ENCODE measurements around the gene CTNS. TPM values are rescaled to one million over a fixed set of nuclear protein-coding genes. Genes with fewer than 3 reads are reported as not detected.

Gene CTNS
- polyA plus RNA-seq, 1 donor from 2014 or later, result 8.8 TPM

DNA sequence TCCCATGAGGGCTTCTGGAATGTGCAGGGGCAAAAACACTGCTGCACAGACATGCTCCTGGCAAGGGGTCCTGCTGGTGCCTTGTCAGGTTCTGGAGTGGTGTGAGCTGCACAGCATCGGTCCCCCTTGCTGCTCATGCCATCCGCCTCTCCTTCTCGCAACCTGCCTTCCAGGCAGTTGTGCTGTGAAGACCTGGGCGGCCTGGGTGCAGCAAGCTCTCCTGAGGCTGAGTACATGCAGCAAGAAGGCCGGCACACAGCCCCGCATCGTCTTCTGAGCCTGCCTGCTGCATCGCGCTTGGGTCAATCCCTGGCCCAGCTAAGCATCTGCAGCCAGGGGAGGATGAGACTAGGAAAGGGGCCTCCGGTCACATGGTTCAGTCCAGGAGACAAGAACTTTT, 26.9 kb upstream of the CTNS start:
- Histone ChIP-seq H3K36me3 (ENCODE audit: insufficient read depth, low read length) (no peaks in the 10 kb centered on the region), H3K4me2 (ENCODE audit: low read length) (no peak overlapping the region), H3K79me2 (replicated peaks; ENCODE audit: insufficient read depth, low read length) (no peaks in the 10 kb centered on the region), H3K4me3 (ENCODE audit: low read length) (no peak overlapping the region), H3K9me3 (ENCODE audit: low read length) (no peaks in the 10 kb centered on the region), H3K27ac (ENCODE audit: low read length) (no peak overlapping the region), H2AFZ (ENCODE audit: low read depth, low read length) (no peak overlapping the region), H3K9ac (ENCODE audit: low read length) (no peak overlapping the region), H3F3A (ENCODE audit: insufficient read depth, low read length, poor library complexity, severe bottlenecking) (no peaks in the 10 kb centered on the region), H3K27me3 (ENCODE audit: insufficient read depth, low read depth, low read length) (no peaks in the 10 kb centered on the region), H3K9me2 (ENCODE audit: insufficient read depth, low read length) (no peaks in the 10 kb centered on the region), H4K20me1 (ENCODE audit: insufficient read depth) (no peaks in the 10 kb centered on the region)
- no peak for TF ChIP-seq EZH2 (IDR thresholded peaks at IDR 0.05; ENCODE audit: borderline replicate concordance, insufficient read depth, low read length, poor library complexity, severe bottlenecking)
- TF ChIP-seq EP300 (conservative IDR thresholded peaks at IDR 0.05; ENCODE audit: poor library complexity, severe bottlenecking), result no peak
- TF ChIP-seq, protein P1, sequence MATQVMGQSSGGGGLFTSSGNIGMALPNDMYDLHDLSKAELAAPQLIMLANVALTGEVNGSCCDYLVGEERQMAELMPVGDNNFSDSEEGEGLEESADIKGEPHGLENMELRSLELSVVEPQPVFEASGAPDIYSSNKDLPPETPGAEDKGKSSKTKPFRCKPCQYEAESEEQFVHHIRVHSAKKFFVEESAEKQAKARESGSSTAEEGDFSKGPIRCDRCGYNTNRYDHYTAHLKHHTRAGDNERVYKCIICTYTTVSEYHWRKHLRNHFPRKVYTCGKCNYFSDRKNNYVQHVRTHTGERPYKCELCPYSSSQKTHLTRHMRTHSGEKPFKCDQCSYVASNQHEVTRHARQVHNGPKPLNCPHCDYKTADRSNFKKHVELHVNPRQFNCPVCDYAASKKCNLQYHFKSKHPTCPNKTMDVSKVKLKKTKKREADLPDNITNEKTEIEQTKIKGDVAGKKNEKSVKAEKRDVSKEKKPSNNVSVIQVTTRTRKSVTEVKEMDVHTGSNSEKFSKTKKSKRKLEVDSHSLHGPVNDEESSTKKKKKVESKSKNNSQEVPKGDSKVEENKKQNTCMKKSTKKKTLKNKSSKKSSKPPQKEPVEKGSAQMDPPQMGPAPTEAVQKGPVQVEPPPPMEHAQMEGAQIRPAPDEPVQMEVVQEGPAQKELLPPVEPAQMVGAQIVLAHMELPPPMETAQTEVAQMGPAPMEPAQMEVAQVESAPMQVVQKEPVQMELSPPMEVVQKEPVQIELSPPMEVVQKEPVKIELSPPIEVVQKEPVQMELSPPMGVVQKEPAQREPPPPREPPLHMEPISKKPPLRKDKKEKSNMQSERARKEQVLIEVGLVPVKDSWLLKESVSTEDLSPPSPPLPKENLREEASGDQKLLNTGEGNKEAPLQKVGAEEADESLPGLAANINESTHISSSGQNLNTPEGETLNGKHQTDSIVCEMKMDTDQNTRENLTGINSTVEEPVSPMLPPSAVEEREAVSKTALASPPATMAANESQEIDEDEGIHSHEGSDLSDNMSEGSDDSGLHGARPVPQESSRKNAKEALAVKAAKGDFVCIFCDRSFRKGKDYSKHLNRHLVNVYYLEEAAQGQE (IDR thresholded peaks at IDR 0.05; ENCODE audit: borderline replicate concordance), result no peak
- TF ChIP-seq RAD21 (conservative IDR thresholded peaks at IDR 0.05), result no peak

DNA sequence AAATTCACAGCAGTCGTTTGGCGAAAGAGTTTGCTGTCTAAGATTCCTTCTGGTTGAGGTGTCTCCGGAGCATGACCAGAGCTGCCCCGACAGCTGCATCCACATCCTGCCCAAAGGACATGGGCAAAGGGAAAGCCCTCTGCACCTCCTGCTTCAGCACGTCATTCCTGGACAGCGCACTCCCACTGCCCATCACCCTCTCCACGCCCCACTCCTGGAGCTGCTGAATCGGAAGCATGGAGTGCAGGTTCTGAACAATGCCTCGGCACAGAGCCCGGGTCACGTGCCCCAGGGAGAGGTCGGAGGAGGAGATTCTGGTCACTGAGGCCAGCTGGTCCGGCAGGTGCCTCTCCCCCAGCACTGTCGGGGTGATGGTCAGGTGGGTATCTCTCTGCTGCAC, 26.0 kb upstream of the CTNS start:
- H3K9me3 ChIP-seq (ENCODE audit: low read length), result no peaks in the 10 kb centered on the region
- no peak overlapping the region for H3K9ac ChIP-seq (ENCODE audit: low read length)
- no peak overlapping the region for H2AFZ ChIP-seq (ENCODE audit: low read depth, low read length)
- H4K20me1 ChIP-seq (ENCODE audit: insufficient read depth), result no peaks in the 10 kb centered on the region
- H3F3A ChIP-seq (ENCODE audit: insufficient read depth, low read length, poor library complexity, severe bottlenecking), result no peaks in the 10 kb centered on the region
- H3K4me3 ChIP-seq (ENCODE audit: low read length), result no peak overlapping the region
- TF ChIP-seq, protein P2, sequence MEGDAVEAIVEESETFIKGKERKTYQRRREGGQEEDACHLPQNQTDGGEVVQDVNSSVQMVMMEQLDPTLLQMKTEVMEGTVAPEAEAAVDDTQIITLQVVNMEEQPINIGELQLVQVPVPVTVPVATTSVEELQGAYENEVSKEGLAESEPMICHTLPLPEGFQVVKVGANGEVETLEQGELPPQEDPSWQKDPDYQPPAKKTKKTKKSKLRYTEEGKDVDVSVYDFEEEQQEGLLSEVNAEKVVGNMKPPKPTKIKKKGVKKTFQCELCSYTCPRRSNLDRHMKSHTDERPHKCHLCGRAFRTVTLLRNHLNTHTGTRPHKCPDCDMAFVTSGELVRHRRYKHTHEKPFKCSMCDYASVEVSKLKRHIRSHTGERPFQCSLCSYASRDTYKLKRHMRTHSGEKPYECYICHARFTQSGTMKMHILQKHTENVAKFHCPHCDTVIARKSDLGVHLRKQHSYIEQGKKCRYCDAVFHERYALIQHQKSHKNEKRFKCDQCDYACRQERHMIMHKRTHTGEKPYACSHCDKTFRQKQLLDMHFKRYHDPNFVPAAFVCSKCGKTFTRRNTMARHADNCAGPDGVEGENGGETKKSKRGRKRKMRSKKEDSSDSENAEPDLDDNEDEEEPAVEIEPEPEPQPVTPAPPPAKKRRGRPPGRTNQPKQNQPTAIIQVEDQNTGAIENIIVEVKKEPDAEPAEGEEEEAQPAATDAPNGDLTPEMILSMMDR (IDR thresholded peaks at IDR 0.05; ENCODE audit: poor library complexity, severe bottlenecking), result no peak
- TF ChIP-seq, protein P1 (IDR thresholded peaks at IDR 0.05; ENCODE audit: borderline replicate concordance), result no peak
- no peak for TF ChIP-seq TAF1 (IDR thresholded peaks at IDR 0.05; ENCODE audit: low read depth)
- no peak for TF ChIP-seq MXI1 (conservative IDR thresholded peaks at IDR 0.05; ENCODE audit: poor library complexity, severe bottlenecking)
- no peak overlapping the region for H3K27ac ChIP-seq (ENCODE audit: low read length)
- no peak overlapping the region for H3K4me2 ChIP-seq (ENCODE audit: low read length)
- H3K36me3 ChIP-seq (ENCODE audit: insufficient read depth, low read length), result no peaks in the 10 kb centered on the region
- H3K9me2 ChIP-seq (ENCODE audit: insufficient read depth, low read length), result no peaks in the 10 kb centered on the region
- H3K79me2 ChIP-seq (replicated peaks; ENCODE audit: insufficient read depth, low read length), result no peaks in the 10 kb centered on the region
- no peaks in the 10 kb centered on the region for H3K27me3 ChIP-seq (ENCODE audit: insufficient read depth, low read depth, low read length)
